Esophagus squamous epithelium (tissue), 5 donors: ENCODE measurements around the gene MAP2K7. TPM values are rescaled to one million over a fixed set of nuclear protein-coding genes. Genes with fewer than 3 reads are reported as not detected.

Experiments used
- DNase-seq: peaks from one replicate; lab custom pipeline; 2025; lab: John Stamatoyannopoulos, UW
- H3K27ac ChIP-seq, 4 donors: fragments of 200-600 bp; sonication (generic); one replicate each; pipeline ENCODE4 v1.5.1; 2016 to 2019; ENCODE audit warnings: mild to moderate bottlenecking in 1 of 4
- H3K27me3 ChIP-seq, 4 donors: fragments of 200-600 bp; sonication (generic); 1 replicate in 3 of 4; 2 replicates in 1 of 4; pipeline versions ENCODE4 v1.5.1 to v1.6.0; 2017 to 2021; ENCODE audit warnings: antibody characterized with exemption in 1 of 4
- H3K36me3 ChIP-seq, 3 donors: fragments of 200-600 bp; sonication (generic); one replicate each; pipeline ENCODE4 v1.5.1; 2016 to 2019
- H3K4me1 ChIP-seq, 3 donors: fragments of 200-600 bp; sonication (generic); one replicate each; pipeline ENCODE4 v1.5.1; 2017 to 2019
- H3K4me3 ChIP-seq, 4 donors: fragments of 200-600 bp; sonication (generic); 1 replicate in 3 of 4; 2 replicates in 1 of 4; pipeline ENCODE4 v1.5.1; 2016 to 2019; ENCODE audit warnings: mild to moderate bottlenecking in 2 of 4, moderate library complexity in 1 of 4
- H3K9me3 ChIP-seq, 3 donors: fragments of 200-600 bp; sonication (generic); one replicate each; pipeline ENCODE4 v1.5.1; 2016 to 2019
- CTCF ChIP-seq, 6 experiments: fragments of 450-650 bp in 4 of 6; fragments of 200-600 bp in 2 of 6; sonication (generic) in 2 of 6; IDR thresholded peaks; one replicate each; pipeline ENCODE4 v1.5.1; 2016 to 2019; ENCODE audit warnings: antibody characterized with exemption in 6 of 6, mild to moderate bottlenecking in 4 of 6, moderate library complexity in 4 of 6
- POLR2A ChIP-seq, 4 donors: fragments of 450-650 bp; IDR thresholded peaks; one replicate each; pipeline ENCODE4 v1.6.1; 2017; ENCODE audit warnings: antibody characterized with exemption in 4 of 4, mild to moderate bottlenecking in 4 of 4, moderate library complexity in 3 of 4
- WGBS, 2 donors: methylation state at CpG; one replicate each; pipeline ENCODE4 v1.1.5; 2018; 5-methylcytosine and 5-hydroxymethylcytosine counted together
- intact Hi-C: fragments of 100-400 bp; cut with DNase I; formaldehyde crosslinking; loops from one replicate; pipeline ENCODE4 v1.15.0; 2022
- total RNA-seq, 4 donors: library from RNA; depleted of rRNA; stranded (reverse); fragments of >200 nt; gene quantifications; one replicate each; pipeline ENCODE4 v1.1.0, GENCODE V29; 2016
- donor health status: DM: yes; HTN: yes; CAD: no.

The MAP2K7 gene
- total RNA-seq, 4 donors from 2014 or later = 8.6 to 17.3 (median 13.8) TPM

GRCh38 chr19:7904074-7905020 is 670 bp downstream of the MAP2K7 start:
- Histone ChIP-seq H3K4me1 (peaks cover 28 to 89% (median 58%) of the 10 kb centered on the region in 3 donors), H3K4me3 (peak overlapping the region; percentile 66 to 99 (median 78)), H3K27ac (peak overlapping the region; percentile 85 to 95 (median 92)), H3K36me3 (peaks cover 0 to 34% (median 7%) of the 10 kb centered on the region in 3 donors), H3K9me3 (no peaks in the 10 kb centered on the region), H3K27me3 (peaks cover 0 to 11% (median 0%) of the 10 kb centered on the region in 4 donors)
- intact Hi-C loops = loop anchor here (10.0 kb wide), 1 partner anchor 50 kb away; no protein-coding TSS in a partner anchor
- 26 to 28% methylated on average over 15 to 19 of the region's 68 CpGs for WGBS, 2 donors
- no peak for DNase-seq
- TF ChIP-seq CTCF (IDR thresholded peaks at IDR 0.05) (no peak), POLR2A (IDR thresholded peaks at IDR 0.05) (no peak)

GRCh38 chr19:7905268-7905667 is 1.6 kb downstream of the MAP2K7 start:
- H3K36me3 ChIP-seq = peaks cover 4 to 37% (median 14%) of the 10 kb centered on the region in 3 donors
- TF ChIP-seq CTCF (IDR thresholded peaks at IDR 0.05) = no peak
- TF ChIP-seq POLR2A (IDR thresholded peaks at IDR 0.05) = no peak
- H3K4me3 ChIP-seq = peak overlapping the region in 2 of 4 donors; percentile 82 to 99
- H3K27ac ChIP-seq = no peak overlapping the region
- peaks cover 28 to 83% (median 55%) of the 10 kb centered on the region in 3 donors for H3K4me1 ChIP-seq
- DNase-seq = no peak
- intact Hi-C loops = loop anchor here (10.0 kb wide), 1 partner anchor 50 kb away; no protein-coding TSS in a partner anchor
- H3K9me3 ChIP-seq = no peaks in the 10 kb centered on the region
- WGBS, 2 donors = 66 to 74% methylated on average over 6 to 7 of the region's 10 CpGs
- peaks cover 0 to 4% (median 0%) of the 10 kb centered on the region in 4 donors for H3K27me3 ChIP-seq

GRCh38 chr19:7905859-7906258 is 2.2 kb downstream of the MAP2K7 start:
- no peak for TF ChIP-seq POLR2A (IDR thresholded peaks at IDR 0.05)
- no peak for TF ChIP-seq CTCF (IDR thresholded peaks at IDR 0.05)
- 86 to 91% methylated on average over 6 to 9 of the region's 10 CpGs for WGBS, 2 donors
- no peak for DNase-seq
- Histone ChIP-seq H3K4me1 (peaks cover 28 to 77% (median 50%) of the 10 kb centered on the region in 3 donors), H3K27ac (no peak overlapping the region), H3K9me3 (no peaks in the 10 kb centered on the region), H3K4me3 (no peak overlapping the region), H3K36me3 (peaks cover 10 to 43% (median 20%) of the 10 kb centered on the region in 3 donors), H3K27me3 (no peaks in the 10 kb centered on the region)
- intact Hi-C loops = loop anchor here (10.0 kb wide), 1 partner anchor 51 kb away; no protein-coding TSS in a partner anchor

- H3K36me3 ChIP-seq = peaks cover 21 to 56% (median 32%) of the 10 kb centered on the region in 3 donors
- no peak overlapping the region for H3K4me3 ChIP-seq
- H3K9me3 ChIP-seq = no peaks in the 10 kb centered on the region
- peaks cover 22 to 64% (median 44%) of the 10 kb centered on the region in 3 donors for H3K4me1 ChIP-seq
- H3K27ac ChIP-seq = no peak overlapping the region
- DNase-seq = no peak
- 51 to 60% methylated on average over 19 of the region's 19 CpGs for WGBS, 2 donors
- intact Hi-C loops = loop anchor here (10.0 kb wide), 1 partner anchor 52 kb away; no protein-coding TSS in a partner anchor
- no peaks in the 10 kb centered on the region for H3K27me3 ChIP-seq
- no peak for TF ChIP-seq POLR2A (IDR thresholded peaks at IDR 0.05)
- no peak for TF ChIP-seq CTCF (IDR thresholded peaks at IDR 0.05)
Observed at GRCh38 chr19:7907122-7907521, 3.4 kb downstream of the MAP2K7 start.
